Activated T-cell treated with anti-CD3 and anti-CD28 coated beads, Interleukin-2, amount 50 U/mL, for 72 hours (primary cell): ENCODE data around the gene TSPYL6. TPM values are rescaled to one million over a fixed set of nuclear protein-coding genes. Genes with fewer than 3 reads are reported as not detected.
A peak's percentile ranks its signal among the peaks of the same experiment; 100 is the strongest.
"Not testable (repeated sequence)": the region's sequence is repeated elsewhere in the genome, so short reads cannot be mapped to it uniquely, and the experiment has no call there.

Source experiments
- ATAC-seq, 2 donors: fragments of 150-1000 bp; cut with Tn5 transposase; replicated peaks in 1 of 2; 2 replicates each; pipeline ENCODE4 v1.10.0; 2021; ENCODE audit warnings: moderate library complexity in 2 of 2, mild to moderate bottlenecking in 1 of 2
- DNase-seq, 2 donors: peaks; one replicate each; pipeline ENCODE4 v3.0.0; 2021 to 2022; ENCODE audit warnings: mixed read lengths in 1 of 2
- H3K27ac Mint-ChIP-seq: one replicate; pipeline ENCODE4 v1.8.0; 2022; ENCODE audit warnings: mild to moderate bottlenecking, moderate library complexity, mixed read lengths
- H3K27me3 Mint-ChIP-seq: one replicate; pipeline ENCODE4 v1.8.0; 2022; ENCODE audit warnings: low read depth, mixed read lengths
- H3K36me3 Mint-ChIP-seq, 2 donors: one replicate each; pipeline ENCODE4 v1.8.0; 2022; ENCODE audit warnings: mixed read lengths in 2 of 2, mild to moderate bottlenecking in 1 of 2; ENCODE audit not compliant: insufficient read depth in 2 of 2
- H3K4me1 Mint-ChIP-seq: one replicate; pipeline ENCODE4 v1.8.0; 2022; ENCODE audit warnings: low read depth, mixed read lengths
- H3K4me3 Mint-ChIP-seq, 2 donors: one replicate each; pipeline ENCODE4 v1.8.0; 2022; ENCODE audit warnings: mild to moderate bottlenecking in 2 of 2, mixed read lengths in 2 of 2, moderate library complexity in 2 of 2
- H3K9me3 Mint-ChIP-seq, 2 donors: one replicate each; pipeline ENCODE4 v1.8.0; 2022; ENCODE audit warnings: mixed read lengths in 2 of 2
- total RNA-seq, 2 donors: library from RNA; stranded (reverse); gene quantifications; one replicate each; pipeline ENCODE4 v1.2.3, GENCODE V29; 2022

TSPYL6 gene
- total RNA-seq, 2 donors from 2014 or later: not detected

DNA sequence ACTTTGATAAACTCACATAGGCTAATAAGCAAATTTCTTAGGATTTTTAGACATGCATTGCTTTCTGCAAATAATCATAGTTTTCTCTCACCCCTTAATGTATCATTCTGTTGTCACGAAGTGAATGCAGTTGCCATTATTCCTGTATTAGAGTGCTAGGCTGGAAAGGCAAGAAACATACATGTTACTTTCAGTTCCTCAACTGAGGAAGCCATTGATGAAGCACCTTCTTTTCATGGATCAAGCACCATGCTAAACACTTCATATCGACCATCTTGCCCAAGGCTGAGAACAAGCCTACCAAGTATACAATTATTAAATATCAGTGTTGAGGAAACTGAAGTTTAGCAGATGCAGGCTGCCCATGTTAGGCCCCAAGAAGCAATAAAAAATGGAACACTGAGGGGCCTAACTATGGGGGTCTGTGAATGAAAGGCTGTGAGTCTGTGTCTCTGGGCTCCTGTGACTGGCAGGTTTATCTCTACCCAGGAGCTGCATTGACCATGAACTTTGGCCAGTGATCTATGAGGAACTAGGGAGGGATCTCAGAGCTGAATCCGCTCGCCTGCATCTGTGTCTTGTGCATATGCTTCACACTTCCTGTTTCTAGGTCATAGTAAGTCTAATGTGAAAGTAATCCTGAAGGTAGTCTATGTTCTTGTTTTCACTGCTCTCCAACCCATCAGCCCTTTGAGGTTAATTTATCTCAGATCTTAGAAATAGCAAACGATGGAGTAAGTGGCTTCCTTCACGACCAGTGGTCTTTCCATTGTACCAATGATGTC is 16.0 kb upstream of the TSPYL6 start:
- no peak for ATAC-seq
- Mint-ChIP-seq H3K36me3 (peaks cover 4 to 6% of the 10 kb centered on the region in 2 donors), H3K27me3 (no peaks in the 10 kb centered on the region), H3K9me3 (peaks cover 0 to 2% of the 10 kb centered on the region in 2 donors), H3K27ac (no peak overlapping the region), H3K4me3 (no peak overlapping the region), H3K4me1 (peaks cover 22% of the 10 kb centered on the region)
- no peak for DNase-seq

DNA sequence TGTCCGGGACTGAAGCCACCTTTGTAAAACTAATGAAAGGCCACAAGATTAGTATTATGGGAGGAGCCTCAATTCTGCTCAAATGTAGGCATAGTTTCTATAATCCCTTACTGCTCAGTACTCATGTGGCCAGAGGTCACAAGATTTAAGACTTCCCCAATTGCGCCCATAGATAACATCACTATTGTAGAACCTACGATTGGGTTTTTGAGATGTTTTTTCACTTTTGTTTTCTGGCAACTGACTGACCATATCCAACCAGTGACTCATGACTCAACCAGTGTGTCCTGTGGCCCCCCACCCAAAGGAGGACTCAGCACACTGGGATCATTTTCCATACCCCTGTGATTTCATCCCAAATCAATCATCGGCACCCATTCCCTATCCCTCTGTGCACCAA is 15.2 kb upstream of the TSPYL6 start:
- DNase-seq (no peak), ATAC-seq (no peak)
- Mint-ChIP-seq H3K27me3 (no peaks in the 10 kb centered on the region), H3K4me1 (peaks cover 22% of the 10 kb centered on the region), H3K27ac (no peak overlapping the region), H3K9me3 (peaks cover 0 to 2% of the 10 kb centered on the region in 2 donors), H3K4me3 (no peak overlapping the region), H3K36me3 (peaks cover 4 to 6% of the 10 kb centered on the region in 2 donors)

DNA sequence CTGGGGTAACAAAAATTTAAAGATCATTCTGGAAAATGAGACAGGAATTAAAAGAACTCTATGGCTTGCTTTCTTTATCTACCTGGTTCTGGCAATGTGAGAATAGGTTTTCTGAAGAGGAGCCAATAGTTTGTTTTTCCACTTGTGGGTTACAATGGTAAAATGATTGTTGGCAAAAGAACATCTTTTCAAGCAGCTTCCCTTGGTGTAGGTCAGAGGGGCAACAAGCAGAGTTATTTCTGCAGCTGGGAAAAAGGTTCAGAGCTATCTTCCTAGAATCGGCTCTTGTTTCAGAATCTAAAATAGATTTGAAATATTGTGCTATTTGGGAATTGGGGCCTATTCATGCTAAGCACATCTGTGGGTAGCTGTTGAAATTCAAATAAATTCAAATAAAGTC is 11.5 kb upstream of the TSPYL6 start:
- Mint-ChIP-seq H3K9me3 (peaks cover 0 to 5% of the 10 kb centered on the region in 2 donors), H3K27ac (no peak overlapping the region), H3K27me3 (no peaks in the 10 kb centered on the region), H3K36me3 (peaks cover 3 to 4% of the 10 kb centered on the region in 2 donors), H3K4me3 (no peak overlapping the region), H3K4me1 (peaks cover 15% of the 10 kb centered on the region)
- ATAC-seq (no peak), DNase-seq (no peak)

DNA sequence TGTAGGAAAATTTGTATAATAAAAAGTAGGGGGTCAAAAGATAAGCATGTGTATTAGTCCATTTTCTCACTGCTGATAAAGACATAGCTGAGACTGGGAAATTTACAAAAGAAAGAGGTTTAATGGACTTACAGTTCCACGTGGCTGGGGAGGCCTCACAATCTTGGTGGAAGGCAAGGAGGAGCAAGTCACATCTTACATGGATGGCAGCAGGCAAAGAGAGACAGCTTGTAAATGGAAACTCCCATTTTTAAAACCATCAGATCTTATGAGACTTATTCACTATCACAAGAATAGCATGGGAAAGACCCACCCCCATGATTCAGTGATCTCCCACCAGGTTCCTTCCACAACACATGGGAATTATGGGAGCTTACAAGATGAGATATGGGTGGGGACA is 9.1 kb upstream of the TSPYL6 start:
- H3K27ac Mint-ChIP-seq, H3K27me3 Mint-ChIP-seq, H3K4me1 Mint-ChIP-seq, H3K4me3 Mint-ChIP-seq, H3K9me3 Mint-ChIP-seq, H3K36me3 Mint-ChIP-seq, DNase-seq, ATAC-seq: not testable (repeated sequence)

DNA sequence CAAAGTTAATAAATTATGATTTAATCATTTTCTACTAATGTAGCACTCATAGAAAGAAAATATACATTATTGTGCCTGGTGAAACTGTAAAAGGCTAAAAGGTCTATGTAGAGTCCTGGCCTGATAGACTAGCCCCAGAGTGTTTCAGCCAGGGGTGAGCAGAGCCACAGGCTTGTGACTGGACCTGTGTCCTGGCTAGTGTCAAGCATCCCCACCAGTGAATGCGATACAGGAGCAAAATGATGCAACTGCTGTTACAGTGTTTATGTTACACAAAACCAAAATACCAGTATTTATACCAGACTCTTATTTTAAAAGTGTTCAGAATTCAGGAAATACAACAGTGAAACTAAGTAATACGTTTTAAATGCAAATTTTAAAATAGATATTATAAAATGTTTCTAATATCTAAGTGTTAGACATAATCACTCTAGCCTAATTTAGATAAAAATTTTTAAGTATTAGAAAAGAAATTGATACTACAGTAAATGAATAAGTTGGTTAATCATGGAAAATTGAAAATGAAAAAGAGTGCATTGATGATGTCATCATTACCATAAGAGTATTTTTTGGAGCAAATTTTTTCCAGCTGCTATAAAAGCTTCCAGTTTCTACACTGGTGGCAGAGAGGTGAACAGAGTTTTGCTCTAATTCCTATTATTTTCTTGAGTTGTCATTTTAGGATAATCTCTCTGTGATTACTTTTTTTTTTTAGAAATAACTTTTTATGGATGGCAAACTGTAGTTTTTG is 6.2 kb upstream of the TSPYL6 start:
- H3K36me3 Mint-ChIP-seq: peaks cover 3 to 4% of the 10 kb centered on the region in 2 donors
- ATAC-seq (no peak), DNase-seq (no peak)
- no peak overlapping the region for H3K27ac Mint-ChIP-seq
- H3K9me3 Mint-ChIP-seq: peaks cover 0 to 5% of the 10 kb centered on the region in 2 donors
- no peaks in the 10 kb centered on the region for H3K4me1 Mint-ChIP-seq
- no peaks in the 10 kb centered on the region for H3K27me3 Mint-ChIP-seq
- no peak overlapping the region for H3K4me3 Mint-ChIP-seq

DNA sequence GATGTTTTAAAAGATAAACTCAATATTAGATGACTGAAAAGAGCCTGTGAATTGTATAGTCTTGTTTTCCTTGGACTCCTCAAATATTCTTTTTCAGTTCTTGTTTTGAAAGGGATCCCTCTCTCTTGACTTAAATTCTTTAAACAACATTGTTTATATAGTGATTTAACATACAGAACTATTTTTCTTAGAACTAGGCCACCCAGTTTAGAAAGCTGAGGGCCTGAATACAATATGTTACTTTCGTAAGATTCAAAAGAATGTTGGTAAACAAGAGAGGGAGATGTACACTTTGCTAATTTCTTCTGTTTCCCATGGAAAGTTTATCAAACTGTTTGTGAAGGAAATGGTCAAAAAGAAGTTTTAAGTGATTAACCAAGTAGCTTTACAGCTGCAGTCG is 5.5 kb upstream of the TSPYL6 start:
- Mint-ChIP-seq H3K9me3 (peaks cover 0 to 5% of the 10 kb centered on the region in 2 donors), H3K4me3 (no peak overlapping the region), H3K27me3 (no peaks in the 10 kb centered on the region), H3K4me1 (no peaks in the 10 kb centered on the region), H3K36me3 (peaks cover 3 to 4% of the 10 kb centered on the region in 2 donors), H3K27ac (no peak overlapping the region)
- DNase-seq: no peak
- ATAC-seq: no peak

DNA sequence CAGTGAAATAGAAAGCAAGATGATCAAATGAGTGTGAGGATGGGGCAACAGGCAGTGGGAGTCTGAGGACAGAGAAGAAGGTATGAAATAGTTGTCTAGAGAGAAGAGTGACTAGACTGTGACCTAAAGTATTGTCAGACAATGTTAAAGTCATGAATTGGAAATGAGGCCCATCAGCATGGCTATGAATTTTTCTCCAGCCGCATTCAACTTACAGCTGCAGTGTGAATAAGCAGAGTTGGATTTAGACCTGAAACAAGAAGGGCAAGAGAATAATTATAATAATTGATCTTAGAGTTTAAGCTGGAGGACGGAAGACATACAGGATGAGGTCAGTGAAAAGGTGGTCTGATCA is 4.2 kb upstream of the TSPYL6 start:
- Mint-ChIP-seq H3K27ac (no peak overlapping the region), H3K4me1 (no peaks in the 10 kb centered on the region), H3K4me3 (no peak overlapping the region), H3K9me3 (peaks cover 0 to 5% of the 10 kb centered on the region in 2 donors), H3K27me3 (no peaks in the 10 kb centered on the region), H3K36me3 (peaks cover 4 to 6% of the 10 kb centered on the region in 2 donors)
- DNase-seq (no peak), ATAC-seq (no peak)

DNA sequence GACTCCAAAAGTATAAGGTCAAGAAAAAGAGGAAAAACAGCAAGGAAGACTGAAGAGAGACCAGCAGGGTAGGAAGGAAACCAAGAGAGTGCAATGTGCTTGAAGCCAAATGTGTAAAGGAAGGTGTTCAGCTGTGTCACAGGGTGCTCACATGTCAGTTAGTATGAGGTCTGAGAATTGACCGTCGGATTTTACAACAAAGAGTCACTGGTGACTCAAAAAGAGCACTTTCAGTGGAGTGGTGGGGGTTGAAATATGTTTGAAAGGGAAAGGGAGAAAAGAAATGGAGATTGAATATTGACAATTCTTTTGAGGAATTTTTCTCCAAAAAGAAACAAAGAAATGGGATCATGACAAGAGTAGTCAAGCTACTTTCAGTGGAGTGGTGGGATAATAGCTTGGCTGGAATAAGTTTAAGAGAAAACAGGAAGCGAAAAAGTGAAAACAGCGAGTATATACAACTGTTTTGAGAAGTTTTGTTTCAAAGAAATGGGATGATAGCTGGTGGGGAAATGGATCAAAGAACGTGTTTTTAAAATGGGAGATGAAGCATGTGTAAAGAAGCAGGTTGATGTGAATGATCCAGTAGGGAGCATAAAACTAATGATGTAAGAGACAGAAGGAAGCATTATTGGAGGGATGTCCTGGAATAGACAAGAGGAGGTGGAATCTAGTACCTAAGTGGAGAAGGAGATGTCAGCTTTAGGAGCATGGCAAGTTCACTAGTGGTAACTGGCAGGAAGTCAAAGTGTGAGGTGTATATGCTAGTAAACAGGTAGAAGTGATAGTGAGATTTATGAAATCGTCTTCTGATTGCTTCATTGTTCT is 3.6 kb upstream of the TSPYL6 start:
- Mint-ChIP-seq H3K27me3 (no peaks in the 10 kb centered on the region), H3K9me3 (peaks cover 0 to 5% of the 10 kb centered on the region in 2 donors), H3K4me3 (no peak overlapping the region), H3K27ac (no peak overlapping the region), H3K36me3 (peaks cover 4 to 6% of the 10 kb centered on the region in 2 donors), H3K4me1 (no peaks in the 10 kb centered on the region)
- ATAC-seq (peak in 1 of 2 donors; percentile 30), DNase-seq (no peak)

DNA sequence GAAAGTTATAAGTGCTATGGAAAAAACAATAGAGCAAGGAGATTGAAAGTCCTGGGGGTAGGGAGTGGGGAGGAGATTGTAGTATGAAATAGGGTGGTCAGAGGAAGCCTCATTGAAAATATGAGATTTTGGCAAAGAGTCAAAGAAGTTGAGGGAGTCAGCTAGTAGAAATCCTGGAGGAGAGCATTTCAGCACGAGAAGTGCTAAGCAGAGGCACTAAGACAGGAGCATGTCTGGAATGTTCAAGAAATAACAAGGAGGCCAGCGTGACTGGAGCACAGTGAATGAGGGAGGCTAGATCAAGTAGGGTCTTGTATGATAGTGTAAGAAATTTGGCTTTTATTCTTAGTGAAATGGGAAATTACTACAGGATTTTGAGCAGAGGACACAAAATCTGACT is 2.1 kb upstream of the TSPYL6 start:
- no peak overlapping the region for H3K27ac Mint-ChIP-seq
- ATAC-seq: no peak
- H3K27me3 Mint-ChIP-seq: no peaks in the 10 kb centered on the region
- DNase-seq: no peak
- H3K9me3 Mint-ChIP-seq: peaks cover 0 to 2% of the 10 kb centered on the region in 2 donors
- no peaks in the 10 kb centered on the region for H3K4me1 Mint-ChIP-seq
- no peak overlapping the region for H3K4me3 Mint-ChIP-seq
- peaks cover 2 to 4% of the 10 kb centered on the region in 2 donors for H3K36me3 Mint-ChIP-seq

DNA sequence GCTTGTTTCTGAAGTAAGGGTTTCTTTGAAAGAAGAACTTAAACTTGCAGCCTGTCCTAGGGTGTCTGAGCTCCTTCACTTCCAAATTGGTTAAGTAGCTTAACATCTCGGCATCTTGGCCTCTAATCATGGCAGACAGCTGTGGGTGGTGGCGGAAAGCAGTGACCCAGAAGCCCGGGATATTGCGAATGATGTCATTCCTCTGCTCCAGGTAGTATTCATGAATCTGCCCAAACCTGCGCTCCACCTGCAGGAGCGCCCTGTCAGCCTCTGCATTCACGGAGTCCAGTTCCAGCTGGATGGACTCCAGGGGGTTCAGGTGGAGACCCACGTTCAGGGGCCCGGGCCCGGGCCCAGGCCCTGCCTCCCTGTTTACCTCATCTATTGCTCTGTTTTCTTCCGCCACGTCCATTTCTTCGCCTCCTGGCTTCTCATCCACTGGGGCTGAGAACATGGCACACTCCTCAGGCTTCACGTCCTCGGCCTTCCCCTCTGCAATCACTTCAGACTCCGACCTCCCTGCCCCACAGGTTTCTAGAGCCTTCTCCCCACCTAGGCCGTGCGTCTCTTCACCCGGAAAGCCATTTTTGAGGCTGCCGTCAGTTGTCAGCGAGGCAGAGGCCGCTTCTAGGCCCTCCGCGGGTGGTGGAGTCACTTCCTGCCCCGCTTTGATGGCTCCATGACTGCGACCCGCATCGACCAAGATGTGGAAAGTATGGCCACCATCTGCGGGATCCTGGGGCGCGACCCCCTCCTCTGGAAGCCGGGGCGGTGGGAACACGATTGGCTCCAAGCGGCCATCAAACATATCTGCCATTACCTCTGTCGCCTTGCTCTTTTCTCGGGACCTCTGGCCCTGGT is 569 bp downstream of the TSPYL6 start:
- Mint-ChIP-seq H3K4me1 (no peaks in the 10 kb centered on the region), H3K9me3 (no peaks in the 10 kb centered on the region), H3K4me3 (no peak overlapping the region), H3K27me3 (no peaks in the 10 kb centered on the region), H3K27ac (no peak overlapping the region), H3K36me3 (peaks cover 2% of the 10 kb centered on the region in 2 donors)
- DNase-seq (no peak), ATAC-seq (no peak)

DNA sequence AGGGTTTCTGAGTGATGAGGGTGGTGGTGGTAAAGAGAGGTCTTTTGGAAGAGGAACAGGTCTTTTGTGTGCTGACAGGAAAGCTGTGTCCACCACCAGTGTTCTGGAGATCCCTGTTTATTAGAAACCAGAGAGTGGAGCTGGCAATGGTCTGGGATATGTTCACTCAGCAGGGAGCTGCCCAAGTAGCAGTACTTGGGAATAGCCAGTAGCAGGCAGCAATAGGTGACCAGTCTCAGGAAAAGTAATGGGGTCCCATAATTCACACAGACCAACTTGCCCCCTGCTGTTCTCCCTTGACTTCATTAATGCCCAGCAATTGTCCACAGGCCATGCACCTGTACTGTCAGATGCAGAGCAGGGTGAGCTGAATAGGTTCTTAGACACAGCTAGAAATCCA is 1.8 kb downstream of the TSPYL6 start:
- H3K4me1 Mint-ChIP-seq: no peaks in the 10 kb centered on the region

DNA sequence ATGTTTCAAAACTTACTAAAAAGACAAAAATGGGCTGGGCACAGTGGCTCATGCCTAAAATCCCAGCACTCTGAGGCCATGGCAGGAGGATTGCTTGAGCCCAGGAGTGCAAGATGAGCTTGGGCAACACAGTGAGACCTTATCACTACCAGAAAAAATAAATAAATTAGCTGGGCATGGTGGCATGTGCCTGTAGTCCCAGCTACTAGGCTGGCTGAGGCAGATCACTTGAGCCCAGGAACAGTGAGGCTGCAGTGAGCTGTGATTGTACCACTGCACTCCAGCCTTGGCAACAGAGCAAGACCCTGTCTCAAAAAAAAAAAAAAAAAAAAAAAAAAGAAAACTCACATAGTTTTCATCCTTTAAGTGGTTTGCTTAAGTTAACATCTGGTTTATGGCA is 6.4 kb downstream of the TSPYL6 start:
- no peak overlapping the region for H3K27ac Mint-ChIP-seq
- H3K27me3 Mint-ChIP-seq: no peaks in the 10 kb centered on the region
- no peak for DNase-seq

More for the DNA sequence above, 1.8 kb downstream of the TSPYL6 start:
- Mint-ChIP-seq H3K9me3 (no peaks in the 10 kb centered on the region), H3K27me3 (no peaks in the 10 kb centered on the region), H3K4me3 (no peak overlapping the region), H3K27ac (no peak overlapping the region), H3K36me3 (peaks cover 2% of the 10 kb centered on the region in 2 donors)
- ATAC-seq (no peak), DNase-seq (no peak)

More for the DNA sequence above, 6.4 kb downstream of the TSPYL6 start:
- H3K9me3 Mint-ChIP-seq: peaks cover 2% of the 10 kb centered on the region in 2 donors
- no peaks in the 10 kb centered on the region for H3K36me3 Mint-ChIP-seq
- H3K4me1 Mint-ChIP-seq: no peaks in the 10 kb centered on the region
- ATAC-seq: no peak
- no peak overlapping the region for H3K4me3 Mint-ChIP-seq
